Keratinocyte (primary cell): ENCODE measurements around the gene TTC9. TPM values are rescaled to one million over a fixed set of nuclear protein-coding genes. Genes with fewer than 3 reads are reported as not detected.

Experiments
- DNase-seq: peaks from one replicate; pipeline ENCODE4 v3.0.0-alpha.2; 2011; ENCODE audit warnings: low read depth, missing footprints, low spot score
- FAIRE-seq: peaks from 2 replicates; lab custom pipeline; 2011; peaks lifted over from hg19 to GRCh38; lab: Jason Lieb, UNC
- H2AFZ ChIP-seq: 2 replicates; pipeline ENCODE4 v1.6.0; 2012; ENCODE audit warnings: low read length, control low read depth, inconsistent platforms; ENCODE audit not compliant: control insufficient read depth
- H3K27ac ChIP-seq: 2 replicates; pipeline ENCODE4 v1.5.1; 2011; ENCODE audit warnings: low read length; ENCODE audit not compliant: control insufficient read depth, insufficient read depth
- H3K27me3 ChIP-seq: 3 replicates; pipeline ENCODE4 v1.6.0; 2011; ENCODE audit warnings: low read length; ENCODE audit not compliant: control insufficient read depth, insufficient read depth; ENCODE audit errors: extremely low read depth
- H3K36me3 ChIP-seq, 2 experiments: 2 replicates in 1 of 2; 3 replicates in 1 of 2; pipeline ENCODE4 v1.5.1; 2011; ENCODE audit warnings: low read length in 2 of 2, mild to moderate bottlenecking in 1 of 2; ENCODE audit not compliant: control insufficient read depth in 2 of 2, insufficient read depth in 2 of 2; ENCODE audit errors: extremely low read depth in 1 of 2
- H3K4me1 ChIP-seq: 3 replicates; pipeline ENCODE4 v1.5.1; 2011; ENCODE audit warnings: low read length; ENCODE audit not compliant: control insufficient read depth, insufficient read depth; ENCODE audit errors: extremely low read depth
- H3K4me2 ChIP-seq: 3 replicates; pipeline ENCODE4 v1.6.0; 2011; ENCODE audit warnings: low read depth, low read length; ENCODE audit not compliant: control insufficient read depth, insufficient read depth; ENCODE audit errors: extremely low read depth
- H3K4me3 ChIP-seq, 3 experiments: fragments of 200-600 bp in 1 of 3; sonication (generic) in 1 of 3; 2 replicates in 2 of 3; 3 replicates in 1 of 3; pipeline ENCODE4 v1.5.1; 2011 to 2016; ENCODE audit warnings: low read length in 3 of 3, mild to moderate bottlenecking in 3 of 3, control low read depth in 2 of 3, inconsistent platforms in 1 of 3, low read depth in 1 of 3, mixed read lengths in 1 of 3, mixed run types in 1 of 3, moderate library complexity in 1 of 3; ENCODE audit not compliant: control insufficient read depth in 2 of 3, insufficient read depth in 2 of 3; ENCODE audit errors: extremely low read depth in 1 of 3
- H3K79me2 ChIP-seq: 2 replicates; pipeline ENCODE4 v1.6.0; 2012; ENCODE audit warnings: low read length; ENCODE audit not compliant: control insufficient read depth, insufficient read depth
- H3K9ac ChIP-seq: 3 replicates; pipeline ENCODE4 v1.6.0; 2011; ENCODE audit warnings: low read length; ENCODE audit not compliant: control insufficient read depth, insufficient read depth; ENCODE audit errors: extremely low read depth
- H3K9me1 ChIP-seq: 3 replicates; pipeline ENCODE4 v1.6.0; 2011; ENCODE audit warnings: low read length; ENCODE audit not compliant: control insufficient read depth, insufficient read depth; ENCODE audit errors: extremely low read depth
- H3K9me3 ChIP-seq: 2 replicates; pipeline ENCODE4 v1.5.1; 2012; ENCODE audit warnings: low read depth, low read length; ENCODE audit not compliant: control insufficient read depth
- H4K20me1 ChIP-seq: 3 replicates; pipeline ENCODE4 v1.6.0; 2011; ENCODE audit warnings: low read length; ENCODE audit not compliant: control insufficient read depth, insufficient read depth; ENCODE audit errors: extremely low read depth
- CTCF ChIP-seq, 3 experiments: IDR thresholded peaks in 1 of 3; conservative IDR thresholded peaks in 1 of 3; optimal IDR thresholded peaks in 1 of 3; 2 replicates in 2 of 3; 3 replicates in 1 of 3; pipeline versions ENCODE3 to v1.5.1; 2011; ENCODE audit warnings: low read length in 3 of 3, mild to moderate bottlenecking in 3 of 3, moderate library complexity in 2 of 3, control low read depth in 1 of 3, inconsistent platforms in 1 of 3; ENCODE audit not compliant: insufficient read depth in 2 of 3; ENCODE audit errors: extremely low read depth in 1 of 3
- EZH2 ChIP-seq: IDR thresholded peaks from one replicate; pipeline ENCODE4 v1.6.1; 2012; ENCODE audit warnings: inconsistent platforms, mild to moderate bottlenecking, low read length, moderate library complexity
- dilution Hi-C: fragments of 300-500 bp; cut with MboI; formaldehyde crosslinking; loops from one replicate; pipeline ENCODE4 v1.7.0; 2020; ENCODE audit warnings: low sequenced_read_pairs; ENCODE audit not compliant: extremely low pct_ligation_motif_present
- polyA plus RNA-seq, 5 experiments: library from polyadenylated mRNA; depleted of rRNA in 3 of 5; stranded (reverse) in 3 of 5; stranded (forward) in 1 of 5; unstranded in 1 of 5; fragments of >200 nt; gene quantifications; 1 replicate in 1 of 5; 2 replicates in 3 of 5; 3 replicates in 1 of 5; pipeline versions ENCODE4 v1.2.1 to v1.2.3, GENCODE V29; 2011 to 2012; ENCODE audit warnings: missing spikeins in 2 of 5, low read depth in 1 of 5, low replicate concordance in 1 of 5

The TTC9 gene
- polyA plus RNA-seq, 1 donor (not counting 4 experiments of a cell fraction or from before 2014, with no cell fraction given) = 0.59 TPM

GRCh38 chr14:70677341-70677740 lies 35.6 kb downstream of the TTC9 start:
- FAIRE-seq = no peak

GRCh38 chr14:70680748-70681147 lies 39.0 kb downstream of the TTC9 start:
- DNase-seq (no peak), FAIRE-seq (no peak)
- dilution Hi-C loops = no loop called here
- H3K27me3 ChIP-seq = no peaks in the 10 kb centered on the region
- no peaks in the 10 kb centered on the region for H4K20me1 ChIP-seq
- H3K4me2 ChIP-seq = no peak overlapping the region
- no peaks in the 10 kb centered on the region for H3K9me3 ChIP-seq
- TF ChIP-seq CTCF (optimal IDR thresholded peaks at IDR 0.05 in 1 of 3, IDR thresholded peaks at IDR 0.05 in 1 of 3, conservative IDR thresholded peaks at IDR 0.05 in 1 of 3; ENCODE audit: extremely low read depth in 1 of 3, insufficient read depth in 2 of 3, low read length in 3 of 3) = no peak
- TF ChIP-seq EZH2 = no peak
- H3K4me1 ChIP-seq = peaks cover 10% of the 10 kb centered on the region
- no peak overlapping the region for H3K27ac ChIP-seq
- H3K9ac ChIP-seq = no peak overlapping the region
- H3K79me2 ChIP-seq = no peaks in the 10 kb centered on the region
- H3K9me1 ChIP-seq = no peaks in the 10 kb centered on the region
- H3K4me3 ChIP-seq = no peak overlapping the region
- H2AFZ ChIP-seq = no peak overlapping the region
- no peaks in the 10 kb centered on the region for H3K36me3 ChIP-seq

More at GRCh38 chr14:70677341-70677740, 35.6 kb downstream of the TTC9 start:
- dilution Hi-C loops = no loop called here
- H3K27ac ChIP-seq = no peak overlapping the region
- TF ChIP-seq EZH2 (no peak), CTCF (optimal IDR thresholded peaks at IDR 0.05 in 1 of 3, IDR thresholded peaks at IDR 0.05 in 1 of 3, conservative IDR thresholded peaks at IDR 0.05 in 1 of 3; ENCODE audit: extremely low read depth in 1 of 3, insufficient read depth in 2 of 3, low read length in 3 of 3) (no peak)
- no peak overlapping the region for H3K4me2 ChIP-seq
- no peaks in the 10 kb centered on the region for H3K9me3 ChIP-seq
- H3K4me3 ChIP-seq = no peak overlapping the region
- no peaks in the 10 kb centered on the region for H3K36me3 ChIP-seq
- no peaks in the 10 kb centered on the region for H3K27me3 ChIP-seq
- no peaks in the 10 kb centered on the region for H3K79me2 ChIP-seq
- no peaks in the 10 kb centered on the region for H3K9me1 ChIP-seq
- no peak overlapping the region for H2AFZ ChIP-seq
- no peaks in the 10 kb centered on the region for H4K20me1 ChIP-seq
- H3K4me1 ChIP-seq = peaks cover under 1% of the 10 kb centered on the region
- no peak overlapping the region for H3K9ac ChIP-seq
- DNase-seq = no peak
